HEK293 (cell line): ENCODE data around the gene EVC2.

Source experiments
- CTCF ChIA-PET: fragments of 350-600 bp; formaldehyde crosslinking; extraction: SDS; loops from one replicate; lab custom pipeline; 2021; ENCODE audit warnings: antibody characterized with exemption; lab: Yijun Ruan, JAX
- POLR2A ChIA-PET: fragments of 300-600 bp; formaldehyde crosslinking; extraction: SDS; loops from one replicate; lab custom pipeline; 2020; ENCODE audit warnings: antibody characterized with exemption, inconsistent platforms; lab: Yijun Ruan, JAX
- H3K27ac ChIP-seq: fragments of 200-500 bp; sonication (Bioruptor generic); 2 replicates; pipeline ENCODE4 v1.5.1; 2014; ENCODE audit warnings: low read depth, low read length, control low read depth, inconsistent platforms; ENCODE audit errors: extremely low read depth
- H3K36me3 ChIP-seq, 2 experiments: fragments of 200-500 bp in 1 of 2; sonication (Bioruptor generic) in 1 of 2; 1 replicate in 1 of 2; 2 replicates in 1 of 2; pipeline ENCODE4 v1.5.1; 2014 to 2017; ENCODE audit warnings: inconsistent platforms in 2 of 2, low read length in 2 of 2; ENCODE audit not compliant: control insufficient read depth in 2 of 2, insufficient read depth in 1 of 2
- H3K4me1 ChIP-seq: fragments of 200-500 bp; sonication (Bioruptor generic); 2 replicates; pipeline ENCODE4 v1.5.1; 2014; ENCODE audit warnings: mild to moderate bottlenecking, low read length, inconsistent platforms; ENCODE audit not compliant: control insufficient read depth, insufficient read depth
- H3K4me3 ChIP-seq: 2 replicates; pipeline ENCODE4 v1.5.1; 2011; ENCODE audit warnings: low read depth, mild to moderate bottlenecking, control low read depth, low read length, moderate library complexity
- H3K9me3 ChIP-seq: fragments of 200-500 bp; sonication (Bioruptor generic); 2 replicates; pipeline ENCODE4 v1.5.1; 2014; ENCODE audit warnings: low read depth, low read length, inconsistent platforms; ENCODE audit not compliant: control insufficient read depth, insufficient read depth
- BCL11A ChIP-seq: fragments of 450-650 bp; formaldehyde crosslinking; IDR thresholded peaks from 2 replicates; pipeline ENCODE4 v1.5.1; 2016; ENCODE audit warnings: low read depth, missing biosample characterization, missing genetic modification characterization
- KLF1 ChIP-seq: fragments of 450-650 bp; formaldehyde crosslinking; IDR thresholded peaks from 2 replicates; pipeline ENCODE4 v1.5.1; 2016; ENCODE audit warnings: missing biosample characterization, missing genetic modification characterization
- KLF10 ChIP-seq: fragments of 450-650 bp; IDR thresholded peaks from 2 replicates; pipeline ENCODE4 v1.5.1; 2018; ENCODE audit warnings: missing biosample characterization, mild to moderate bottlenecking, missing genetic modification characterization
- KLF16 ChIP-seq: fragments of 450-650 bp; formaldehyde crosslinking; IDR thresholded peaks from 2 replicates; pipeline ENCODE4 v1.5.1; 2017; ENCODE audit warnings: missing biosample characterization, missing genetic modification characterization
- KLF17 ChIP-seq: fragments of 450-650 bp; formaldehyde crosslinking; IDR thresholded peaks from 2 replicates; pipeline ENCODE4 v1.5.1; 2016; ENCODE audit warnings: missing biosample characterization, missing genetic modification characterization
- KLF8 ChIP-seq: fragments of 450-650 bp; formaldehyde crosslinking; IDR thresholded peaks from 2 replicates; pipeline ENCODE4 v1.5.1; 2016; ENCODE audit warnings: missing biosample characterization, missing genetic modification characterization
- OSR2 ChIP-seq: fragments of 450-650 bp; formaldehyde crosslinking; IDR thresholded peaks from 2 replicates; pipeline ENCODE4 v1.5.1; 2016; ENCODE audit warnings: missing biosample characterization, missing genetic modification characterization
- OVOL3 ChIP-seq: fragments of 450-650 bp; formaldehyde crosslinking; IDR thresholded peaks from 2 replicates; pipeline ENCODE4 v1.5.1; 2016; ENCODE audit warnings: missing biosample characterization, missing genetic modification characterization
- PATZ1 ChIP-seq: fragments of 450-650 bp; formaldehyde crosslinking; IDR thresholded peaks from 2 replicates; pipeline ENCODE4 v1.5.1; 2016; ENCODE audit warnings: missing biosample characterization, missing genetic modification characterization
- REPIN1 ChIP-seq: fragments of 450-650 bp; formaldehyde crosslinking; IDR thresholded peaks from 2 replicates; pipeline ENCODE4 v1.5.1; 2017; ENCODE audit warnings: missing biosample characterization, missing genetic modification characterization, low read depth
- TRIM28 ChIP-seq: IDR thresholded peaks from 2 replicates; pipeline ENCODE4 v1.6.1; 2011; ENCODE audit warnings: low read length, control low read depth, borderline replicate concordance
- ZBTB1 ChIP-seq: fragments of 450-650 bp; formaldehyde crosslinking; IDR thresholded peaks from 2 replicates; pipeline ENCODE4 v1.5.1; 2016; ENCODE audit warnings: missing biosample characterization, missing genetic modification characterization
- ZBTB20 ChIP-seq: fragments of 450-650 bp; formaldehyde crosslinking; IDR thresholded peaks from 2 replicates; pipeline ENCODE4 v1.5.1; 2016; ENCODE audit warnings: missing biosample characterization, missing genetic modification characterization
- ZBTB8A ChIP-seq: fragments of 450-650 bp; formaldehyde crosslinking; IDR thresholded peaks from 2 replicates; pipeline ENCODE4 v1.5.1; 2016; ENCODE audit warnings: missing biosample characterization, missing genetic modification characterization
- ZNF10 ChIP-seq: fragments of 450-650 bp; formaldehyde crosslinking; IDR thresholded peaks from 2 replicates; pipeline ENCODE4 v1.5.1; 2017; ENCODE audit warnings: missing biosample characterization, missing genetic modification characterization
- ZNF112 ChIP-seq: fragments of 450-650 bp; formaldehyde crosslinking; IDR thresholded peaks from 2 replicates; pipeline ENCODE4 v1.5.0; 2017; ENCODE audit warnings: missing biosample characterization, missing genetic modification characterization
- ZNF148 ChIP-seq: fragments of 450-650 bp; formaldehyde crosslinking; IDR thresholded peaks from 2 replicates; pipeline ENCODE4 v1.5.0; 2017; ENCODE audit warnings: missing biosample characterization, missing genetic modification characterization, borderline replicate concordance
- ZNF23 ChIP-seq: fragments of 450-650 bp; formaldehyde crosslinking; IDR thresholded peaks from 2 replicates; pipeline ENCODE4 v1.5.1; 2016; ENCODE audit warnings: missing biosample characterization, missing genetic modification characterization, borderline replicate concordance
- ZNF239 ChIP-seq: fragments of 450-650 bp; formaldehyde crosslinking; IDR thresholded peaks from 2 replicates; pipeline ENCODE4 v1.5.1; 2016; ENCODE audit warnings: missing biosample characterization, missing genetic modification characterization
- ZNF248 ChIP-seq: fragments of 450-650 bp; formaldehyde crosslinking; IDR thresholded peaks from 2 replicates; pipeline ENCODE4 v1.5.1; 2017; ENCODE audit warnings: missing biosample characterization, missing genetic modification characterization
- ZNF266 ChIP-seq: fragments of 450-650 bp; formaldehyde crosslinking; IDR thresholded peaks from 2 replicates; pipeline ENCODE4 v1.5.1; 2016; ENCODE audit warnings: missing biosample characterization, missing genetic modification characterization, low read depth
- ZNF510 ChIP-seq: fragments of 450-650 bp; formaldehyde crosslinking; IDR thresholded peaks from 2 replicates; pipeline ENCODE4 v1.5.1; 2018; ENCODE audit warnings: mild to moderate bottlenecking, missing genetic modification characterization, missing biosample characterization; ENCODE audit not compliant: insufficient replicate concordance
- ZNF626 ChIP-seq: fragments of 450-650 bp; sonication (Bioruptor Pico); formaldehyde crosslinking; IDR thresholded peaks from 2 replicates; pipeline ENCODE4 v1.5.1; 2018; ENCODE audit warnings: missing biosample characterization, missing genetic modification characterization, inconsistent platforms
- ZNF830 ChIP-seq: fragments of 450-650 bp; IDR thresholded peaks from 2 replicates; pipeline ENCODE4 v1.5.0; 2018; ENCODE audit warnings: missing biosample characterization, missing genetic modification characterization, low read depth, mild to moderate bottlenecking, moderate library complexity
- TF ChIP-seq, protein P1 (sequence below): fragments of 450-650 bp; formaldehyde crosslinking; IDR thresholded peaks from 2 replicates; pipeline ENCODE4 v1.5.1; 2016; ENCODE audit warnings: missing biosample characterization, missing genetic modification characterization, low read depth

EVC2 gene

DNA sequence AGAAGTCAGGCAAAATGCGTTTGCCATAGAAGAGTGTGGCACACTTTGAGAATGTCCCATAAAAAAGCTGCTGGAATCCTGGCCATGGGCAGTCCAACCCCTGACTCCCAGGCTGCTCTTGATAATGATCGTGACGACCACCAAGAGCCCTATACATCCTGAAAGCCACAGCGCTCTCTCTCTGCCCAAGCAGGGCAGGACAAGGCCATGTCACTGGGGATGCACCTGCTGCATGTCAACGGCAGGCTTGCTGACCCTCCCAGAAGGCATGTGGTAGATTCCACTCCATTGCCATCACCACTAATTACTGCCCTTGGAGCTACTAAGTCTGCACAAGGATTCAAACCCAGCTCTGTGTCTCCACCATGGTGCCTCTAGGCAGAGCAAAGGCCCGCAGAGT, 144.5 kb downstream of the EVC2 start:
- H3K36me3 ChIP-seq, result no peaks in the 10 kb centered on the region
- CTCF ChIA-PET, result no interaction called here
- POLR2A ChIA-PET, result no interaction called here

DNA sequence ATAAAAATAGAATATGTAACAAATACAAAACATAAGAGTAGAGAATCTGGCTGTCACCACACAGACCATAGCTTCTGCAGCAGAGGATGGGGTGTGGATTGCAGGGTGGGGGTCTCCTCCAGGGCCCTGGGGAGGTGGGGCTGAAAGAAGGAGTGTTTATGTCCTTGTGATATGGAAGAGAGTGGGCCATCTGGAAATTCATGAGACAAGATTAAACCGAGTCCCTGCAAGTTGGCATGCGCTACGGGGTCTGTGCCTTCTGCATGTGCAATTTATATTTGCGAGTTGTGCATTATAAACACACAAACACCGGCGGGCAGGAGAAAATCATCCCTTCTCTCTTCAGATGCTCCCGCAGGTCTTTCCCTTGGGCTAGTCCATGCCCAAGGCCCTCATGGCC, 145.9 kb downstream of the EVC2 start:
- no peak overlapping the region for H3K27ac ChIP-seq
- H3K4me3 ChIP-seq, result no peak overlapping the region
- no peaks in the 10 kb centered on the region for H3K4me1 ChIP-seq
- TF ChIP-seq ZNF23 (tag by site-specific recombination) (no peak), PATZ1 (no peak), KLF10 (tag by site-specific recombination) (no peak), REPIN1 (no peak), OVOL3 (tag by site-specific recombination) (no peak)
- H3K9me3 ChIP-seq, result no peaks in the 10 kb centered on the region
- H3K36me3 ChIP-seq, result no peaks in the 10 kb centered on the region
- ChIA-PET POLR2A (no interaction called here), CTCF (interaction anchor here (0.5 to 0.6 kb wide), 2 partner anchors 13 to 1223 kb away, joined by 3 to 4 read pairs; no protein-coding TSS in a partner anchor)

More for the DNA sequence above, 144.5 kb downstream of the EVC2 start:
- no peak overlapping the region for H3K27ac ChIP-seq
- no peaks in the 10 kb centered on the region for H3K4me1 ChIP-seq
- no peaks in the 10 kb centered on the region for H3K9me3 ChIP-seq
- no peak overlapping the region for H3K4me3 ChIP-seq
- TF ChIP-seq ZNF510 (tag by site-specific recombination) (no peak), KLF16 (tag by site-specific recombination) (no peak), BCL11A (tag by site-specific recombination) (no peak), ZBTB1 (tag by site-specific recombination) (no peak), KLF8 (no peak), ZNF148 (tag by site-specific recombination) (no peak), KLF17 (tag by site-specific recombination) (no peak), ZNF626 (tag by site-specific recombination) (no peak), ZNF248 (no peak), ZBTB8A (tag by site-specific recombination) (no peak), ZNF112 (no peak), ZBTB20 (no peak), ZNF10 (tag by site-specific recombination) (no peak), TRIM28 (no peak), ZNF830 (tag by site-specific recombination) (no peak), KLF1 (tag by site-specific recombination) (no peak), OSR2 (tag by site-specific recombination) (no peak), ZNF266 (no peak), ZNF239 (tag by site-specific recombination) (no peak)
- TF ChIP-seq, protein P1, sequence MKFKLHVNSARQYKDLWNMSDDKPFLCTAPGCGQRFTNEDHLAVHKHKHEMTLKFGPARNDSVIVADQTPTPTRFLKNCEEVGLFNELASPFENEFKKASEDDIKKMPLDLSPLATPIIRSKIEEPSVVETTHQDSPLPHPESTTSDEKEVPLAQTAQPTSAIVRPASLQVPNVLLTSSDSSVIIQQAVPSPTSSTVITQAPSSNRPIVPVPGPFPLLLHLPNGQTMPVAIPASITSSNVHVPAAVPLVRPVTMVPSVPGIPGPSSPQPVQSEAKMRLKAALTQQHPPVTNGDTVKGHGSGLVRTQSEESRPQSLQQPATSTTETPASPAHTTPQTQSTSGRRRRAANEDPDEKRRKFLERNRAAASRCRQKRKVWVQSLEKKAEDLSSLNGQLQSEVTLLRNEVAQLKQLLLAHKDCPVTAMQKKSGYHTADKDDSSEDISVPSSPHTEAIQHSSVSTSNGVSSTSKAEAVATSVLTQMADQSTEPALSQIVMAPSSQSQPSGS (tag by site-specific recombination), result no peak
- TF ChIP-seq, all 188 proteins: peak for 0
